Activated CD4-positive, CD25-positive, alpha-beta regulatory T cell treated with anti-CD3 and anti-CD28 coated beads, Interleukin-2, amount 50 U/mL, for 24 hours (primary cell): ENCODE results near the gene C2CD3.

Experiments used
- ATAC-seq, 2 donors: fragments of 150-1000 bp; cut with Tn5 transposase; one replicate each; pipeline ENCODE4 v1.10.0; 2021; ENCODE audit warnings: mild to moderate bottlenecking in 1 of 2, moderate library complexity in 1 of 2

C2CD3 gene

GRCh38 chr11:74170694-74171629, at the start of gene C2CD3, which contains the start of gene PPME1:
Gene C2CD3 (minus strand): TSS chr11:74171002. CDS start chr11:74170792, 210 bp downstream.
Gene PPME1 (plus strand): TSS chr11:74171289. CDS start chr11:74171422, 133 bp downstream.
- ATAC-seq, result peak; percentile 98 to 99

- no peak for ATAC-seq
Measured at GRCh38 chr11:74220376-74220775, 49.6 kb upstream of the C2CD3 start.

- no peak for ATAC-seq
Measured at GRCh38 chr11:74212533-74212932, 41.7 kb upstream of the C2CD3 start.

- ATAC-seq, result no peak
Measured at GRCh38 chr11:74208507-74208906, 37.7 kb upstream of the C2CD3 start.

- no peak for ATAC-seq
Measured at GRCh38 chr11:74206746-74207145, 35.9 kb upstream of the C2CD3 start.

GRCh38 chr11:74205181-74205580, 34.4 kb upstream of the C2CD3 start:
- ATAC-seq, result no peak

GRCh38 chr11:74204701-74205100, 33.9 kb upstream of the C2CD3 start:
- ATAC-seq, result no peak

- no peak for ATAC-seq
Measured at GRCh38 chr11:74203966-74204365, 33.2 kb upstream of the C2CD3 start.

GRCh38 chr11:74196781-74197486, 26.1 kb upstream of the C2CD3 start:
- no peak for ATAC-seq

- no peak for ATAC-seq
Measured at GRCh38 chr11:74195828-74196227, 25.0 kb upstream of the C2CD3 start.

- no peak for ATAC-seq
Measured at GRCh38 chr11:74185695-74186094, 14.9 kb upstream of the C2CD3 start.

GRCh38 chr11:74185285-74185684, 14.5 kb upstream of the C2CD3 start:
- ATAC-seq, result no peak

- ATAC-seq, result no peak
Measured at GRCh38 chr11:74182635-74183034, 11.8 kb upstream of the C2CD3 start.

- peak; percentile 71 to 82 for ATAC-seq
Measured at GRCh38 chr11:74179234-74180052, 8.6 kb upstream of the C2CD3 start.

- ATAC-seq, result no peak
Measured at GRCh38 chr11:74175920-74176319, 5.1 kb upstream of the C2CD3 start.

- no peak for ATAC-seq
Measured at GRCh38 chr11:74171997-74172396, 1.2 kb upstream of the C2CD3 start.

GRCh38 chr11:74171630-74171968, 797 bp upstream of the C2CD3 start:
- no peak for ATAC-seq

- no peak for ATAC-seq
Measured at GRCh38 chr11:74169738-74170458, 904 bp downstream of the C2CD3 start.

GRCh38 chr11:74168838-74169237, 2.0 kb downstream of the C2CD3 start:
- ATAC-seq, result no peak

- ATAC-seq, result no peak
Measured at GRCh38 chr11:74162681-74163467, 7.9 kb downstream of the C2CD3 start.

- ATAC-seq, result no peak
Measured at GRCh38 chr11:74159642-74160041, 11.2 kb downstream of the C2CD3 start.
